GM18526 (cell line): ENCODE data around the gene LZTS2.

Experiments
- POLR2A ChIP-seq: IDR thresholded peaks from 3 replicates; pipeline ENCODE4 v1.6.1; 2011; ENCODE audit not compliant: insufficient read length; ENCODE audit errors: extremely low read depth

The LZTS2 gene

GRCh38 chr10:101001659-101002035, 2.0 kb downstream of the LZTS2 start:
- no peak for TF ChIP-seq POLR2A

DNA sequence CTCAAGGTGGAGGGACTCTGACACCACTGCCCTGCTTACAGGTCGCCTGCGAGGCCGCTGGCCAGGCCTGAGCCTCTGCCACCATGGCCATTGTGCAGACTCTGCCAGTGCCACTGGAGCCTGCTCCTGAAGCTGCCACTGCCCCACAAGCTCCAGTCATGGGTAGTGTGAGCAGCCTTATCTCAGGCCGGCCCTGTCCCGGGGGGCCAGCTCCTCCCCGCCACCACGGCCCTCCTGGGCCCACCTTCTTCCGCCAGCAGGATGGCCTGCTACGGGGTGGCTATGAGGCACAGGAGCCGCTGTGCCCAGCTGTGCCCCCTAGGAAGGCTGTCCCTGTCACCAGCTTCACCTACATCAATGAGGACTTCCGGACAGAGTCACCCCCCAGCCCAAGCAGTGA, 2.8 kb downstream of the LZTS2 start:
- TF ChIP-seq POLR2A = no peak

DNA sequence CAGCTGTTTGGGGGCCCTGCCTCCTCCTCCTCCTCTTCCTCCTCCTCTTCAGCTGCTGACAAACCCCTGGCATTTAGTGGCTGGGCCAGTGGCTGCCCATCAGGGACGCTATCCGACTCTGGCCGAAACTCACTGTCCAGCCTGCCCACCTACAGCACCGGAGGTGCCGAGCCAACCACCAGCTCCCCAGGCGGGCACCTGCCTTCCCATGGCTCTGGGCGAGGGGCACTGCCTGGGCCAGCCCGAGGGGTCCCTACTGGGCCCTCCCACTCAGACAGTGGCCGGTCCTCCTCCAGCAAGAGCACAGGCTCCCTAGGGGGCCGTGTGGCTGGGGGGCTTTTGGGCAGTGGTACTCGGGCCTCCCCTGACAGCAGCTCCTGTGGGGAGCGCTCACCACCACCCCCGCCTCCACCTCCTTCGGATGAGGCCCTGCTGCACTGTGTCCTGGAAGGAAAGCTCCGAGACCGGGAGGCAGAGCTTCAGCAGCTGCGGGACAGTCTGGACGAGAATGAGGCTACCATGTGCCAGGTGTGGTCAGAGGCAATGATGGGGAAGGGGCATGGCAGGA, 4.1 kb downstream of the LZTS2 start:
- TF ChIP-seq POLR2A = no peak

DNA sequence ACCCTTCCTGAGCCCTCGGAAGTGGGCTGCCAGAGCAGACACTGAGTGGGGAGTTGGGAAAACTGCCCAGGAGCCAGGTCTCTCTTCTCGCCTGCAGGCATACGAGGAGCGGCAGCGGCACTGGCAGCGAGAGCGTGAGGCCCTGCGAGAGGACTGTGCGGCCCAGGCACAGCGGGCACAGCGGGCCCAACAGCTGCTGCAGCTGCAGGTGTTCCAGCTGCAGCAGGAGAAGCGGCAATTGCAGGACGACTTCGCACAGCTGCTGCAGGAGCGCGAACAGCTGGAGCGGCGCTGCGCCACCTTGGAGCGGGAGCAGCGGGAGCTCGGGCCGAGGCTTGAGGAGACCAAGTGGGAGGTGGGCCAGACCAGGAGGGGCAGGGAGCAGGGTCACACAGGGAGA, 5.8 kb downstream of the LZTS2 start:
- TF ChIP-seq POLR2A = no peak

DNA sequence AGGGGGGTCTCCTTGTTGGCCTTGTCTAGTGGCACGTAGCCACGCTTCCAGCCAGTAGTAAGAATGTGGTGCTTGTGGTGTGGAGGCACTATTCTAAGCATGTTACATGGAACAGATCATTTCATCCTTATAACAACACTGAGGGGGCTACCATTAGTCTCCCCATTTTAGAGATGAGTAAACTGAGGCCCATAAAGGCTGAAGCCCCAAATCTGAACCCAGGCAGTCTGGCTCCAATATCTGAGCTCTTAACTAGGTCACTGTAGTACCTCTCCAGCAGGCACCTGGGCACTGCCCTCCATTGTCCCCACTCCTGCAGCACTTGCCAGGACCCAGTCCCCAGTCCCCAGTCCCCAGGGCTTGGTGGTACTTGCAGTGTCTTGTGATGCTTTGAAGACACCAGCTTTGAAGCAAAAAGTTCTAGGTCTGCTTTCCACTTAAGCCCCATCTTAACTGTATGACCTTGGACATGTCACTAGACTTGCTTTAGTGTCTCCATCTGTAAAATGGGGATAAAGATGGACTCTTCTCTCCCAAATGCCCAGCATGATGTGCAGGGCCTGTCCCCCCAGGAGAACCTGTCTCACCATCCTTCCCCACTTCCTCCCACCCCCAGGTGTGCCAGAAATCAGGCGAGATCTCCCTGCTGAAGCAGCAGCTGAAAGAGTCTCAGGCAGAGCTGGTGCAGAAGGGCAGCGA, 6.4 kb downstream of the LZTS2 start:
- no peak for TF ChIP-seq POLR2A

- TF ChIP-seq POLR2A = no peak
These were observed 7.0 kb downstream of the LZTS2 start for GRCh38 chr10:101006593-101007098.

DNA sequence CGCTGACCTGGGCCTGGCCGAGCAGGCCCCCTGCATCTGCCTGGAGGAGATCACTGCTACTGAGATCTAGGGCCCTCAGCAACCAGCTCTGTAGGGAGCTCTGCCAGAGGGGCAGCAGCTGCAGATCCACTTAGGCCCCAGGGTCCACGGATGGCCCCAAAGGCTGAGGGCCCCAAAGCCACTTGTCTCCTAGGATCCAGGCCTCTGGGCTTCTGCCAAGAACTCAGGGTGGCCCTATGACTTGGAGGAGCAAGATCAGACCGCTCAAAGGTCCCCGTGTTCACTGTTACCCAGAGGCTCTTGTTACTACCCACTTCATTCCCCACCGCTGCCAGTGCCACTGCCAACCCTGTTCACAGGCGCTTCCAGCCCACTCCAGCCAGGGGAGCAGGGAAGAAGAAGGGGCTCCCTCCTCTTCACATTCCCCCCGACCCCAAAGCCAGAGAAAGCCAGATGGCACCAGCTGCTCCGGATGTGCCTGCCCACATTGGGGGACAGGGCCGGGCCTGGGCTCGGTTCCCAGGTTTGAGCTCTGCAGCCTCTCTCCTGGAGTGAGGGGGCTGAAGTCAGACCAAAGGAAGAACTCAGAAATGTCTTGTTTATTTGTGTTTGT, 7.6 kb downstream of the LZTS2 start:
- TF ChIP-seq POLR2A = no peak

DNA sequence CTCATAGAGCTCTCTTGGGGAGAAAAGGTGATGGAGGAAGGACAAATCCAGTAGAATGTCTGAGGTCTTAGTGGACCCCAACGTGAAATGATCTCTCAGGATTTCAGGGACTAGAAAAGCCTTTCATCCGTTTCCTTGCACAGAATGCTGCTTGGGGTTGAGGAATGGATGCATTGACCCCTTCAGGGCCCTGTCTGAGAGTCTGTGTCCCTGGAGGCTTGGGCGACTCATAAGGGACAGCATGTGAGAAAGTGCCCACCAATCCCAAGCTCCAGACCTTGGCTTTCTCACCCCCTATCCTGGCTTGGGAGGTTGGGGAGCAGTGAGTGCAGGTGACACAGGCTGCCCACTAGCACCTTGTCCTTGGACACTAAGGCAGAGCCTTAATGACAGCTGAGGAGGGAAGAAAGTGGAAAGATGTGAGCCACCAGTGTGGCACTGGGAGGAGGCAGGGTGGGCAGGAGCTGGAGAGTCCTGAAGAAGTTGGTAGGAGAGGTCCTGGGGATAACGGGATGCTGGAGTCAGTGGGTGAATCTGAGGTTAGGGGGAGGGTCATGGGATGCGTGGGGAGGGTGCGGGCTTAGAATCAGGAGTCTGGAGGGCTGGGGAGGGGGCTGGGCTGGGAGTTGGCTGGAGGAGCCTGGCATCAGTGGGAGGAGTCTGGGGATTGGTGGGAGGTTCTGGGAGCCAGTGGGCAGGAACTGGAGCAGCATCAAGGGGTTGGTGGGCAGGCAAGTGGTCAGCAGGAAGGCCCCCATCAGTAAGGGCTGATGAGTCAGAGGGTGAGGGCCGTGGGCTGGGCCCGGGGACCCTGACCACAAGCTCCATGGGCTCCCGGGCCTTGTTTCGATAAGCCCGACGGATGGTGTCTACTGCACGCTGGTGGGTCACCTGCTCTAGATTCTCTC, 8.6 kb downstream of the LZTS2 start:
- TF ChIP-seq POLR2A = no peak

DNA sequence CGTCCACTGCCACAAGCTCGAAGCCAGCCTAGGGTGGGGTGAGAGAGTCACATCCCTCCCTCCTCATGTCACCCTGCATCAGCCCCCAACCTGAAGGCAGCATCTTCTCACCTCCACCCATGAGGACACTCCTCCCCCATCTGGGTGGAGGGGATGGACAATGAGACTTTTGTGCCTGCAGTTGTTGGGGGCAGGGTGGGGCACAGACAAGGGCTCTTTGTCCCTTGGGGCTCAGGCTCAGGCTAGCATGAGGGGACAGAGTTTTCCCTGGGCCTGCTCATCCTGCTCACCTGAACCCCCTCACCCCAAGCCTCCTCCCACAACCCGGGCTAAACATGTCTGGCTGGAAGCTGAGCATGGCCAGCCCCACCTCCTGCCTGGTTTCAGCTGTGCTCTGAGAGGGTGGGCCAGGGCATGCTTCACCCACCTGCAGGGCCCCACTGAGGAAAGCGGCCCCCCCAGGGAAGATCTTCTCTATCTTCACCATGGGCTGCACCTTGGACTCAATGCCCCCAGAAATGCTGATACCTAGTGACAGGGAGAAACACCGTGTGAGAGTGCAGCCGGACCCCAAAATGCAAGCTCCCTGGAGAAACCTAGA, 9.3 kb downstream of the LZTS2 start:
- TF ChIP-seq POLR2A = no peak

DNA sequence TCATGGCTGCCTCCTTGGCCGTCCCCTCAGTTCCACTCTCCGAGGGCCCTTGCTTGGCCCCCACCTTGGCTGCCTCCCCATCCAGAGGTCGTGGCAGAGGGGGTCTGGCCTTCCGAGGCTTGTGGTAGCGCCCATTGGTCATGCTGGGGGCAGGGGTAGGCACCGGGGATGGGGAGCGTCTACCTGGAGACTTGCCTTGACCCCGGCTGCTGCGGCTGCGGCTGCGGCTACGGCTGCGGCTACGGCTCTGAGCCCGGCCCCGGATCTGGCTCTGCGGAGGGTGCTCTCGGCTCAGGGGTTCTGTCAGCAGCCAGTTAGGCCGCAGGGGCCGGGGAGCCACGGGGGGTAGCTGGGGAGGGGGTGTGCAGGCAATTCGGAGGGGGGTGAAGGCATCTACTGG, 10.7 kb downstream of the LZTS2 start:
- TF ChIP-seq POLR2A = no peak

DNA sequence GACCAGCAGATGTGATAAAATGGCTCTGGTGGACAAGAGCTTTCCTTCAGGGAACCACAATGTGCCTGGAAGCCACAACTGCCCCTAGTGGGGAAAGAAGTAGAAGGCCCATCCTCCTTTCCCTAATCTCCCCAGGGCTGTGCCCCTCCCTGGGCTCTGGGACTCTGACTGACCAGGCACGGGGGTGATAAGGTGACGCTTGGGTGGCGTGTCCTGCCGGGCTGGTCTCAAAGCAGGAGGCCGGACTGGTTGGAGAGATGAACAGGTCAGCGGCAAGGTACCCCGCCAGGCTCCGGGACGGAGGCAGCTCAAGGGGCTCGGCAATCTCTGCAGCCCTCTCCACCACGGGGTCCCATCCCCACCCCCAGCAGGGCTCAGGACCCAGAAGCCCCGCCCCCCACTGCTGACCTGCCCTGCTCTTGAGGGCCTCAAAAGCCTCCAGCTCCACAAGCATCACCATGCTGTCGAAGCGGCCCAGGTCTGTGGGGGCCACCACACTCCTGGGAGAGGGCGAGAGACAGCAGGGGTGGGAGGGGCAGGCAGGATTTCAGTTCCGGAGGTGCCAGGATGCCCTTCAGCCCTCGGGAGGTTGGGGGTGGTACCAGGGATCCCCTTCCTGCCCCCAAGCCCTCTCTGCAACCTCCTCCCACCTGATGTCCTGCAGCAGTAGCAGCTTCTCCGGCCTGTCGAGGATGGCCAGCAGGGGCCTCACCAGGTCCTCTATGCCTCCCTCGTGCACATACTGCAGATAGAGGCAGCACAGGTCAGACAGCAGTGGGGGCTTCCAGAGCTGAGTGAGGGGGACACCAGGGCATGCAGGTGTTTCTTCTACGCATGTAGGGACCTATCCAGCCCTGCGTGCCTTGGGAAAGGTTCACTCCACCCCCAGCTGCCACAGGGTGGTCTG, 12.2 kb downstream of the LZTS2 start:
- no peak for TF ChIP-seq POLR2A

GRCh38 chr10:101012525-101013364, 13.1 kb downstream of the LZTS2 start:
- no peak for TF ChIP-seq POLR2A

- TF ChIP-seq POLR2A = no peak
These were observed 13.8 kb downstream of the LZTS2 start for GRCh38 chr10:101013365-101013825.
